Body of pancreas (tissue), 4 donors: ENCODE results near the gene PRKG1. TPM values are rescaled to one million over a fixed set of nuclear protein-coding genes. Genes with fewer than 3 reads are reported as not detected.

Experiments used
- ATAC-seq: fragments of 150-250 bp; one replicate; pipeline ENCODE4 v1.9.1; 2016
- DNase-seq, 4 donors: peaks; one replicate each; pipeline ENCODE4 v3.0.0-alpha.2; 2019
- H3K27ac ChIP-seq, 4 donors: fragments of 200-600 bp; sonication (generic); 1 replicate in 3 of 4; 2 replicates in 1 of 4; pipeline versions ENCODE4 v1.5.1 to v1.6.1; 2016 to 2019; ENCODE audit warnings: mild to moderate bottlenecking in 1 of 4, mixed read lengths in 1 of 4, moderate library complexity in 1 of 4
- H3K27me3 ChIP-seq, 2 donors: fragments of 200-600 bp; sonication (generic); one replicate each; pipeline ENCODE4 v1.6.0; 2016; ENCODE audit warnings: mild to moderate bottlenecking in 1 of 2
- H3K36me3 ChIP-seq, 2 donors: fragments of 200-600 bp; sonication (generic); replicated peaks in 1 of 2; 2 replicates each; pipeline ENCODE4 v1.5.1; 2016; ENCODE audit warnings: low read depth in 2 of 2; ENCODE audit not compliant: insufficient read depth in 1 of 2
- H3K4me1 ChIP-seq: fragments of 200-600 bp; sonication (generic); one replicate; pipeline ENCODE4 v1.6.0; 2016
- H3K4me3 ChIP-seq, 2 donors: fragments of 200-600 bp; sonication (generic); 1 replicate in 1 of 2; 2 replicates in 1 of 2; pipeline ENCODE4 v1.5.1; 2016 to 2019
- H3K9me3 ChIP-seq, 3 donors: fragments of 200-600 bp; sonication (generic); 1 replicate in 2 of 3; 2 replicates in 1 of 3; pipeline ENCODE4 v1.5.1; 2016
- POLR2A ChIP-seq, 3 donors: fragments of 450-650 bp; IDR thresholded peaks; one replicate each; pipeline ENCODE4 v1.6.1; 2016; ENCODE audit warnings: antibody characterized with exemption in 3 of 3, mild to moderate bottlenecking in 2 of 3
- WGBS, 2 donors: methylation state at CpG; one replicate each; pipeline ENCODE4 v1.1.5; 2017; 5-methylcytosine and 5-hydroxymethylcytosine counted together
- intact Hi-C: fragments of 100-400 bp; cut with DNase I; formaldehyde crosslinking; loops from one replicate; pipeline ENCODE4 v1.15.1; 2023
- total RNA-seq, 2 donors: library from RNA; depleted of rRNA; stranded (reverse); fragments of >200 nt; gene quantifications; one replicate each; pipeline ENCODE4 v1.1.0, GENCODE V29; 2016
- TF ChIP-seq, protein P1 (sequence below), 7 experiments: fragments of 450-650 bp in 4 of 7; fragments of 200-600 bp in 3 of 7; sonication (generic) in 3 of 7; IDR thresholded peaks; one replicate each; pipeline ENCODE4 v1.5.1; 2016 to 2019; ENCODE audit warnings: antibody characterized with exemption in 7 of 7

PRKG1 gene
- total RNA-seq, 2 donors from 2014 or later: 14.2 to 18.9 TPM

DNA sequence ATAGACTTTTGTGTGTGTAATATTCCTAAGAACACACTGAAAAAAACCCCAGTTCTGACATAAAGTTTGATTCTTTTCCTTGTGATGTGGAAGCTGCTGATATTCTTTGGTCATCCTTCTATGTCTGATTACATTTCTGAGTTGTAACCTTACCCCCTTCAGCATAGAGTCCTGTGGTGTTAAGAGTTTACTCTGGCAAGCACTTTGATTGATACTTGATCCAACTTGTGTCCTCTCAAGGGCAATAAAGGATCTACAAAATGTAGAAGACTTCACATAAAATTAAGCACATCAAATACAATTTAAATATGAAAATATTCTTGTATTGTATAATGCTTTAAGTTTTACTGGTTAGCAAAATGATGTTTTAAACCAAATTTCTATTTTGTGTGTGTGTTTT is 1018.1 kb downstream of the PRKG1 start:
- no peak for TF ChIP-seq POLR2A (IDR thresholded peaks at IDR 0.05)
- TF ChIP-seq, protein P1, sequence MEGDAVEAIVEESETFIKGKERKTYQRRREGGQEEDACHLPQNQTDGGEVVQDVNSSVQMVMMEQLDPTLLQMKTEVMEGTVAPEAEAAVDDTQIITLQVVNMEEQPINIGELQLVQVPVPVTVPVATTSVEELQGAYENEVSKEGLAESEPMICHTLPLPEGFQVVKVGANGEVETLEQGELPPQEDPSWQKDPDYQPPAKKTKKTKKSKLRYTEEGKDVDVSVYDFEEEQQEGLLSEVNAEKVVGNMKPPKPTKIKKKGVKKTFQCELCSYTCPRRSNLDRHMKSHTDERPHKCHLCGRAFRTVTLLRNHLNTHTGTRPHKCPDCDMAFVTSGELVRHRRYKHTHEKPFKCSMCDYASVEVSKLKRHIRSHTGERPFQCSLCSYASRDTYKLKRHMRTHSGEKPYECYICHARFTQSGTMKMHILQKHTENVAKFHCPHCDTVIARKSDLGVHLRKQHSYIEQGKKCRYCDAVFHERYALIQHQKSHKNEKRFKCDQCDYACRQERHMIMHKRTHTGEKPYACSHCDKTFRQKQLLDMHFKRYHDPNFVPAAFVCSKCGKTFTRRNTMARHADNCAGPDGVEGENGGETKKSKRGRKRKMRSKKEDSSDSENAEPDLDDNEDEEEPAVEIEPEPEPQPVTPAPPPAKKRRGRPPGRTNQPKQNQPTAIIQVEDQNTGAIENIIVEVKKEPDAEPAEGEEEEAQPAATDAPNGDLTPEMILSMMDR (IDR thresholded peaks at IDR 0.05): no peak
- no peaks in the 10 kb centered on the region for H3K9me3 ChIP-seq
- ATAC-seq: no peak
- no peak overlapping the region for H3K4me3 ChIP-seq
- no peaks in the 10 kb centered on the region for H3K4me1 ChIP-seq
- no peaks in the 10 kb centered on the region for H3K36me3 ChIP-seq
- DNase-seq: no peak
- intact Hi-C loops: no loop called here
- no peak overlapping the region for H3K27ac ChIP-seq
- H3K27me3 ChIP-seq: no peaks in the 10 kb centered on the region

DNA sequence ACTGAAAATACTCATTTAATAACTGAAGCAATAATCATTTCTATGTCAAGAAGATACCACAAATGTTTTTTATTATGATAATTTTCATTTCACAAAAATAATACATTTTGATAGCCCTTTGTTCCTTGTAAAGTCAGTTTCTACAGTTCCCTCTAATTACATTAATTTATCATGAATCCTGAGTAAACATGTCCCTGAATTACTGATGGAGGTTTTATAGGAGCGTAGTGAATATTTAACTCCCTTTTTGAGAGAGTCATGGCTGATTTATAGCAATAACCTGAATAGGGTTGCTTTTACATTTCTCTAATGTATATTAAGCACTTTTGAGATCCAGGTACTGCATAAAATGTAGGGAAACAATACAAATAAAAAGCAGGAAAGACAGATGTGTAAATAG is 1023.8 kb downstream of the PRKG1 start:
- TF ChIP-seq POLR2A (IDR thresholded peaks at IDR 0.05): no peak
- TF ChIP-seq, protein P1 (IDR thresholded peaks at IDR 0.05): no peak
- ATAC-seq: no peak
- Histone ChIP-seq H3K4me1 (no peaks in the 10 kb centered on the region), H3K4me3 (no peak overlapping the region), H3K9me3 (no peaks in the 10 kb centered on the region), H3K27ac (no peak overlapping the region), H3K27me3 (no peaks in the 10 kb centered on the region), H3K36me3 (no peaks in the 10 kb centered on the region)
- 74 to 76% methylated on average over 1 of the region's 1 CpG for WGBS, 2 donors
- intact Hi-C loops: no loop called here
- DNase-seq: no peak

DNA sequence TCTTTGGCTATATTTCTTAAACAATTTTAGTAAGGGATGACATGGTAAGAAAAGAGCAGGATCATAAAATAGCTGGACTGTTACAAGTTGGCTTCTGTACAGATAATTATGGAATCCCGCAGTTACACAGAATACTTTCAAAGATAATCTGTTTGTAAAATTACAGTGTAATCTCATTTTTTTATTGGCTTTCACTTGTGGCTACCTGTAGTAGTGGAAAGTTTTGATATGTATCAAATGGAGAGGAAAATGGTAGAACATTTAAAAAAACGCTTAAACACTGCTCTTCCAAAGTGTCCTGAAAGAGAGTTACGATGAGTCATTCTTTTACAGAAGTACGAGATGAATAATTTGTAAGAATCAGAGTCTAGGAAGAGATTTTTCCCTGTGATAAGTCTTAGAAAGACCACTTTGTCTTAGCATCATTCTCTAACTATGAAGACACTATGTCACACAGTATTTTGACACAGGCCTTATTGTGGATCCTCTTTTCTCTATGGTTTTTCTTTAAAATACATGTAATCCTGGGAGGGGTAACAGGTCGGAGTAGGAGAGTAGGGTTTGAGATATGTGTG is 1024.8 kb downstream of the PRKG1 start:
- Histone ChIP-seq H3K4me3 (no peak overlapping the region), H3K27me3 (no peaks in the 10 kb centered on the region), H3K9me3 (no peaks in the 10 kb centered on the region), H3K36me3 (no peaks in the 10 kb centered on the region), H3K4me1 (no peaks in the 10 kb centered on the region), H3K27ac (no peak overlapping the region)
- intact Hi-C loops: no loop called here
- 83 to 86% methylated on average over 5 of the region's 5 CpGs for WGBS, 2 donors
- no peak for DNase-seq
- no peak for ATAC-seq
- TF ChIP-seq POLR2A (IDR thresholded peaks at IDR 0.05): no peak
- TF ChIP-seq, protein P1 (IDR thresholded peaks at IDR 0.05): no peak

DNA sequence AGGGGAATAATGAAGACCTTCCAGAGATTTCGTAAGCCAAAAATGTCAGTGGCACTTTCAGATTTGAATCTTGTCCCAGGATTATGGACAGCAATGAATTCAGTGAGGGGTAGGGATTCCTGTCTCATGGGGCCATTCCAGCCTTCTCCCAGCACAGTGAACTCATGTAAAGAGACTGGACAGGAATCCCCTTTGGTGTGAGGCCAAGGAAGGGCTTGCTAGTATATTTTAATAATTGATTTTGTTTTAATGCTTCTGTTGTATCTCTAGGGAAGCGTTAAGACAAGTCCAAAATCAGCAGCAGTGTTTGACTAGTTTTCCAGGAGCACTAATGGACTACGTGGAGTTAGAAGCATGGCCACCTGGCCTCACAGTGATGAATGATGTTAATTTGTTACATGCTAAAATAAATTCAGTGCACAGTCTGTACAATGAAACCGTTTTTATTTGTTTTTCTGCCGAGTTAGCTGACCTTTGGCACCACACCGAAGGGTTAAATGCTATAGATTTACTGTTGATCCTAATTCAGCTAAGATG is 1025.8 kb downstream of the PRKG1 start:
- no peaks in the 10 kb centered on the region for H3K4me1 ChIP-seq
- no peaks in the 10 kb centered on the region for H3K9me3 ChIP-seq
- intact Hi-C loops: no loop called here
- TF ChIP-seq, protein P1 (IDR thresholded peaks at IDR 0.05): no peak
- no peak for TF ChIP-seq POLR2A (IDR thresholded peaks at IDR 0.05)
- no peak for ATAC-seq
- no peaks in the 10 kb centered on the region for H3K27me3 ChIP-seq
- 54 to 62% methylated on average over 6 of the region's 6 CpGs for WGBS, 2 donors
- no peak overlapping the region for H3K4me3 ChIP-seq
- no peak overlapping the region for H3K27ac ChIP-seq
- no peak for DNase-seq
- no peaks in the 10 kb centered on the region for H3K36me3 ChIP-seq

DNA sequence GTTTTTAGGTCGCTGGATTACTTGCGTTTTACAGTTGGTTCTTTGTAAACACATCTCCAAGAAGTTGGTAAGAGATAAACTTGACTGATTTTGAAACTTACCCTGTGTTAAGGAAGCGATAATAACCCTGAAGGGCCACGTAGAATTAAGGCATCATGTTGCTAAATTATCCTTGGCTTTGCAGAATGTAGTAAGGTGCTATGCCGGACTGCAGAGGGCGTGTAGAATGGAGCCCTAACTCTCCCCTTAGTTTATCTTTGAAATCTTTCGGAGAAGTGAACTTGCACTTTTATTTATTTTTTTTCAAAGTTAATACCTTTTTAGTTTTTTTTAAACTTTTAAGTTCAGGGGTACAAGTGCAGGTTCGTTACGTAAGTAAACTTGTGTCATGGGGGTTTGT is 1031.0 kb downstream of the PRKG1 start:
- TF ChIP-seq POLR2A (IDR thresholded peaks at IDR 0.05): no peak
- TF ChIP-seq, protein P1 (IDR thresholded peaks at IDR 0.05): no peak
- ATAC-seq (no peak), DNase-seq (no peak)
- Histone ChIP-seq H3K4me1 (no peaks in the 10 kb centered on the region), H3K4me3 (no peak overlapping the region), H3K27ac (no peak overlapping the region), H3K27me3 (no peaks in the 10 kb centered on the region), H3K36me3 (no peaks in the 10 kb centered on the region), H3K9me3 (no peaks in the 10 kb centered on the region)
- 86 to 88% methylated on average over 9 of the region's 9 CpGs for WGBS, 2 donors
- intact Hi-C loops: no loop called here
